ENCODE measurements around the gene CD247.

GRCh38 chr1:167533851-167534300 is 15.5 kb upstream of the CD247 start:
- TF ChIP-seq, protein P1, sequence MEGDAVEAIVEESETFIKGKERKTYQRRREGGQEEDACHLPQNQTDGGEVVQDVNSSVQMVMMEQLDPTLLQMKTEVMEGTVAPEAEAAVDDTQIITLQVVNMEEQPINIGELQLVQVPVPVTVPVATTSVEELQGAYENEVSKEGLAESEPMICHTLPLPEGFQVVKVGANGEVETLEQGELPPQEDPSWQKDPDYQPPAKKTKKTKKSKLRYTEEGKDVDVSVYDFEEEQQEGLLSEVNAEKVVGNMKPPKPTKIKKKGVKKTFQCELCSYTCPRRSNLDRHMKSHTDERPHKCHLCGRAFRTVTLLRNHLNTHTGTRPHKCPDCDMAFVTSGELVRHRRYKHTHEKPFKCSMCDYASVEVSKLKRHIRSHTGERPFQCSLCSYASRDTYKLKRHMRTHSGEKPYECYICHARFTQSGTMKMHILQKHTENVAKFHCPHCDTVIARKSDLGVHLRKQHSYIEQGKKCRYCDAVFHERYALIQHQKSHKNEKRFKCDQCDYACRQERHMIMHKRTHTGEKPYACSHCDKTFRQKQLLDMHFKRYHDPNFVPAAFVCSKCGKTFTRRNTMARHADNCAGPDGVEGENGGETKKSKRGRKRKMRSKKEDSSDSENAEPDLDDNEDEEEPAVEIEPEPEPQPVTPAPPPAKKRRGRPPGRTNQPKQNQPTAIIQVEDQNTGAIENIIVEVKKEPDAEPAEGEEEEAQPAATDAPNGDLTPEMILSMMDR (IDR thresholded peaks at IDR 0.05): peak; percentile 91
- TF ChIP-seq RCOR1 (IDR thresholded peaks at IDR 0.05; ENCODE audit: low read length) (no peak), SIN3A (IDR thresholded peaks at IDR 0.05; ENCODE audit: borderline replicate concordance, low read depth, low read length) (no peak), RXRA (IDR thresholded peaks at IDR 0.05; ENCODE audit: borderline replicate concordance, low read depth) (no peak), NFIC (IDR thresholded peaks at IDR 0.05; ENCODE audit: borderline replicate concordance) (no peak), MAX (IDR thresholded peaks at IDR 0.05; ENCODE audit: low read depth) (no peak)
- TF ChIP-seq, protein P2, sequence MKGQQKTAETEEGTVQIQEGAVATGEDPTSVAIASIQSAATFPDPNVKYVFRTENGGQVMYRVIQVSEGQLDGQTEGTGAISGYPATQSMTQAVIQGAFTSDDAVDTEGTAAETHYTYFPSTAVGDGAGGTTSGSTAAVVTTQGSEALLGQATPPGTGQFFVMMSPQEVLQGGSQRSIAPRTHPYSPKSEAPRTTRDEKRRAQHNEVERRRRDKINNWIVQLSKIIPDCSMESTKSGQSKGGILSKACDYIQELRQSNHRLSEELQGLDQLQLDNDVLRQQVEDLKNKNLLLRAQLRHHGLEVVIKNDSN (IDR thresholded peaks at IDR 0.05; ENCODE audit: borderline replicate concordance, low read depth): no peak
- TF ChIP-seq, protein P3, sequence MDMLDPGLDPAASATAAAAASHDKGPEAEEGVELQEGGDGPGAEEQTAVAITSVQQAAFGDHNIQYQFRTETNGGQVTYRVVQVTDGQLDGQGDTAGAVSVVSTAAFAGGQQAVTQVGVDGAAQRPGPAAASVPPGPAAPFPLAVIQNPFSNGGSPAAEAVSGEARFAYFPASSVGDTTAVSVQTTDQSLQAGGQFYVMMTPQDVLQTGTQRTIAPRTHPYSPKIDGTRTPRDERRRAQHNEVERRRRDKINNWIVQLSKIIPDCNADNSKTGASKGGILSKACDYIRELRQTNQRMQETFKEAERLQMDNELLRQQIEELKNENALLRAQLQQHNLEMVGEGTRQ (IDR thresholded peaks at IDR 0.05; ENCODE audit: borderline replicate concordance, low read depth, low read length): no peak

Data from SK-N-SH (cell line).